CD4-positive, alpha-beta T cell treated with Interleukin-2 at 100 ng/mL for 4 hours (primary cell): ENCODE results near the gene IKBKE.
A peak's percentile ranks its signal among the peaks of the same experiment; 100 is the strongest.

ENCODE experiments used
- DNase-seq: peaks from one replicate; pipeline ENCODE4 v3.0.0-alpha.2; 2020; ENCODE audit warnings: low spot score

IKBKE gene

GRCh38 chr1:206469933-206470691 is at the start of gene IKBKE:
TSS of gene IKBKE (plus strand) at chr1:206470476. CDS start at chr1:206473228, 2,752 bp downstream.
- peak; percentile 60 for DNase-seq

DNA sequence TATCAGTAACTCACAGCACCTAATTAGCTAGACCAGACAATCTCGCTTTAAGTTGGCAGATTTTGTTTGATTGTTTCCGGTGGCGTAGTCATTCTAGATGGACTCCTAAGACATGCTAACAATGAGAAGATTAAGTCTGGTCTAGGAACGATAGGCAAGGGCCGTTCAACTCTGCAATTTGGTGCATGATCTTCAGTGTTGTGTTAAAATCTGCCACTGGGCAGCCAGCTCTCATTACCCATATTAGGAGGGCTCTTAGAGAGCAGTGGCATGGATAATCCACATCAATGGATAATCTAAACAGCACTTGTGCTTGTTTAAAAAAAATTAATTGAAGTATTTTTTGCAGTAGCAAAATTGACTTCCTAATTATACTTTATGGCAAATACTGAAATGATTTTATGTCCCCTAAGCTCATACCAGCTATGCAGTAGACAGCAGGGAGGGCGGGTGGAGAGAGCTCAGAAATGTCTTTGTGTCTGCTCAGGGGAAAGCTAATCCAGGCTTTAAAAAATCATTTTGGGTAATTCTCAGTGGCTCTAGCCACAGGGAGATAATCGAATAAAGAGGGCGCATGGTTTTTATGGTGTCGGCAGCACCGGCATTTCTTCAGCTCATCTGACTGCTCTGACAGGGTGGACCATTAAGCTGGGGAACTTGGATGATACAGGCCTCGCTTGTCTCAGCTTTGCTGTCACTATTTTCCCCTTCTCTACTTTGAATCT is 48.5 kb upstream of the IKBKE start:
- DNase-seq, result no peak

- DNase-seq, result no peak
These were observed 47.8 kb upstream of the IKBKE start for GRCh38 chr1:206422525-206422924.

DNA sequence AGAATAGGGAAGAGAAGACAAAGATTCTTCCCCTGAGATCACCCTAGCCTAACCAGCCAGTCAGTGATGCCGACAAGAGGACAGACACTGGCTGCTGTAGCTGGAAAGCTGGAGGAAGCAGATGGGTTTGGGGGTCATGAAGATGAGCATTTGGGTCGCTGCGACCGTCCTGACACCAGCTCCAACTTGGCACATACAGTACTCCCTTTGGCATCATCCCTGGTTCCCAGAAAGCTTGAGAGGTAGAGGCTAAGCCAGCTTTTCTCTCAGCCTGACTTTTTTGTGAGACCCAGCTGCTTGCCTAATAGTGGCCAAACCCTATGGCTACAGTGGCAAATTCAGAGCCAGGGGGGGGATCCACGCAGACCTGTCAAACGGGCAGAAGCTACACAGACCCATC is 43.0 kb upstream of the IKBKE start:
- no peak for DNase-seq

- no peak for DNase-seq
These were observed 40.9 kb upstream of the IKBKE start for GRCh38 chr1:206429421-206429820.

- no peak for DNase-seq
These were observed 40.0 kb upstream of the IKBKE start for GRCh38 chr1:206430031-206430983.

DNA sequence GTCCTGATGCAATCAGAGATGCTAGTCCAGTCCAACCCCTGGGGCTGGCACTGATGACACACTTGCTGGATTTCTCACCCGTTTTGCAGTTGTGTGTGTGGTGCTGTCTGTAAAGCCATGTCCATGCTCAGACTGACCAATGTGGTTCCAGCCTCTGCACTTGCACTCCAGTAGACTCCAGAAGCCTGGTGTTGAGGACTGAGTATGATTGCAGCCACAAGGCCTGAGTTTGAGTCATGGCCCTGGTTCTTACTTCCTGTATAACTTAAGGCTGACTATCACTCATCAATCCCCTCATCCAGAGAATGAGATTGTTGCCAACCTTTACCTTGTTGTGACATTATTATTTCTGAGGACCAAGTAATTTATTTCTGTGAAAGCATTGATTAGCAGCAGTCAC is 34.8 kb upstream of the IKBKE start:
- no peak for DNase-seq

- DNase-seq, result no peak
These were observed 31.7 kb upstream of the IKBKE start for GRCh38 chr1:206438554-206438953.

GRCh38 chr1:206439205-206439604 is 31.1 kb upstream of the IKBKE start:
- no peak for DNase-seq

- no peak for DNase-seq
These were observed 28.8 kb upstream of the IKBKE start for GRCh38 chr1:206441336-206441967.

DNA sequence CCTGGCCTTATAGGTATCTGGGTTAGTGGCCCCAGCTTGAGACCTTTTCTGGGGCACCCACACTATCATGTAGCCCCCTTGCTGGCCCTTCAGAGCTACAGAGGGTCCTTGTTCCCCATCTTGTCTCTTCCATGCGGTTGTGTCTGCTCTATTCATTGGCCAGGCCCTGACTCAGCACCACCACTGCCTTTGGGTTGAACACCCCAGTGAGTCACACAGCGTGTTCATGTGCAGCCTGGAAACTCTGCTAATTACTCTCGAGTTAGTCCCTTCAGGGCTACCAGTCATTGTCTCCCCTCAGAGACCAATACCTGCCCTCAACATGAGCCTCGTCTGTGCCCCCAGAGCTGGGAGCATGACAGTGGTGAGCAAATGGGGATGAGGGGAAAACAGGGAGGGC is 28.2 kb upstream of the IKBKE start:
- DNase-seq, result no peak

DNA sequence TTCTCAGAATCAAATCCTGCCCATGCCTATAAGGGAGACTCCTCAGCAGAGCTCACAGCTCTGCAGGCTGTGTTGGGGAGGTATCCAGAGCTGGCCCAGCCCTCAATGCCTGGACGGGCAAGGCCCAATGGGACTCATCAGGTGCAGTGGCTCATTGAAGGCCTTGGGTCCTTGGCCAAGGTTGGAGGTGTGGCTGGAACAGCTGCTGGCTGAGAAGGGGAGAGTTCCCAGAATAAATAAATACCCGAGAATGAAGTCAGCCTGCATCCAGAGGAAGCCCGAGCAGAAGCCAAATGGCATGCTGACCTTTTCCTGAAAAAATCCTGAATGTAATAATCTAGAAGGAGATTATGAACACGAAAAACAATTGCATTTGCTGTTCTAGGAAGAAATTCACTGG is 25.2 kb upstream of the IKBKE start:
- DNase-seq, result no peak

- no peak for DNase-seq
These were observed 24.3 kb upstream of the IKBKE start for GRCh38 chr1:206445911-206446356.

DNA sequence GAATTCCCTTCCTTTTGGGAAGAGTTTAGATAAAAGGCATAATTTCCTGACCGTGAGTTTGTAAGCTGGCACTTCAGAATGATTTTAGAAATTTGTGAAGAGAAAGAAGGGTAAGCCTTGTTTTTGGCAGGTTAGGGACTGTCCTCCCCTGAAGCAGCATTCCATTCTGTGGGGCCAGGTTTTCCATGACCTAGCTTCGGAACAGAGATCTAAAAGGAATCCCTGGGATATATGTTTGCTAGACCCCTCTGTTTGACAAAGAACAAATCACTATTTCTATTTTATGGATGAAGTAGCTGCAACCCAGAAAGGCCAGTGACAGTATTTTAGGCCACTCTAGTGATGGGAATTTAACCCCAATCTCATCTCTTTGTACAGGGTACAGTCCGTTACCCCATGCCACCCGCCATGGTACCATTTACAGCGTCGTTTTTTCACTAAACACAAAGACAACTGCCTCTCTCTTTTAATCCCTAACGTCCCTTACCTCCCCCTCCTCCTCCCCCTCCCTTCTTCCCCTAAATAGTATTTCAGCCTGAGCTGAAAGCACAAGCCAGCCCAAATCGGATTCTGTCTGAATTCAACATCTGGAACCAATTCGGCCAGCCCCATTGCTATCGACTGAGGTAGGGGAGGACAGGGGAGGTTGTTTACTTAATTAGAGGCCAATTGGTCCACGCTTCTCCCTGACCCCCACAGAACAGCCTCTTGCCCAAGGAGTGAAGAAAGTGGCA is 23.4 kb upstream of the IKBKE start:
- no peak for DNase-seq

DNA sequence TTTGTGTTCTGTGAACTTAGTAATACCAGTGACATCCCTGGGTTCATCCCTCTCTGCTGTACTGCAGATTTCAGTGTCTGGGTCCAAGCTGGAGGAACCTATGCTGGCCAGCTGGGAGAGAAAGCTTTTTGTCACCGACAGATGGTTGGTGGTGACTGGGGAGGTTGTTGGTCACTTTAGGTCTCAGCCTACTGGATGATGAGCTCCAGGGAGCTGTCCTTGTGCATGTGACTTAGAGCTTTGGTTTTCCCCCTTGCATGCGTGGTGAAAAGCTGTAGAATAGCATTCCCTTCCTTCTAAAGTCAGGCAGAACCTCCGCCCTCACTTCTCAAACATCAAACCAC is 22.9 kb upstream of the IKBKE start:
- DNase-seq, result no peak

- DNase-seq, result no peak
These were observed 22.5 kb upstream of the IKBKE start for GRCh38 chr1:206447792-206448191.

GRCh38 chr1:206448471-206448870 is 21.8 kb upstream of the IKBKE start:
- no peak for DNase-seq

DNA sequence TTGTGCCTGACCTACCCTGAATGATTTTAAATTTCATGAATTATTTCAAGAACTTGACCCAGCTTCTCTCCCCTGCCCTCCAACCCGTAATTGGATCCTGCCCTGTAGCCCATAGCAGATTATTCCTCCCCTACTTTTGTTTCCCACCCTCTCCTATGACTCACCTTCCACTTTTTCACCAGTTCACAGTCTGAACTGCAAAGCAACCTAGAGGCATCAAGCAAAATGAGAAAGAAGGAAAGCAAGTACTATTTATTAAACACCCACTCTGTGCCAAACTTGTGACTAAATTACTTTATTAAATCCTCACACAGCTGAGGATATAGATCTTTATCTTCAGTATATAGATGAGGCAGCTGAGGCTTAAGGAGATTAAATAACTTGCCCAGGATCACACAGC is 20.7 kb upstream of the IKBKE start:
- DNase-seq, result no peak

DNA sequence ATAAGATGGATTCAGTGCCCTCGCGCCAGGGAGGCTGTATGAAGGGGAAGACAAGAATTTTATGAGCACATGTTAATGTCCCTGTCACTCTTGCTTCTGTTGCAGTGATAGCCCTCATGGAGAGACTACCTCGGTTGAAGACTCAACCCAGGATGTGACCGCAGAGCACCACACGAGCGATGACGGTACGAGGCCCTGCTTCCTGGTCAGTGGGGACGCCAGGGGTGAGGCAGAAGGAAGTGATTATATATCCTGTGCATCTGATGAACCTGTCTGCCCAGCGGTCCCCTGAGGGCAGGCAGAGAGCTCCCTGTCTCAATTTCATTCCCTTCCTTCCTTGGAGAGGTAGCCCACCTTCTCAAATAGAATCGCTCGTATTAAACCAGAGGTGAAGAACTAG is 20.0 kb upstream of the IKBKE start:
- DNase-seq, result no peak

GRCh38 chr1:206451134-206451686 is 19.1 kb upstream of the IKBKE start:
- no peak for DNase-seq

- DNase-seq, result no peak
These were observed 17.2 kb upstream of the IKBKE start for GRCh38 chr1:206453111-206453510.
